ENCODE results near the gene PELI2. TPM values are rescaled to one million over a fixed set of nuclear protein-coding genes. Genes with fewer than 3 reads are reported as not detected.

Gene PELI2
- total and polyA plus RNA-seq, 2 of the 4 experiments (the other 2 are of a cell fraction) = 6.0 to 36.7 TPM

DNA sequence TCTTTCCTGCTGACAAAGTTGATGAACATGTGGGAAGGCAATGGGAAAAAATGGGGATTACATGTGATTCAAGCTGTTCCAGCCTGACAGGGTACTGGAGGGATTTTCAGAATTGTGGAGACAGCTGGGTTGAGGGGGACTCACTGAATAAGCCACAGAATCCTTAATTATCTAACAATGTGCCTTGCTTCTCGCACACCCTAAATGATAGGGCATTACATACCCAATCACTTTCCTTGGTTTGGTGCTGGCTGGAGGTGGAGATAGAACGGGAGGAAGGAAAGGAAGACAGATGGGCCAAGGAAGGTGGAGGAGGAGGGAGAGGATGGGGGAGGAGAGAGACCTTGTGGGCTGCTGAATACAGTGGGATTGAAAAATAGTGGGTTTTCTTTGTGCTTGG, 20.7 kb downstream of the PELI2 start:
- dilution Hi-C loops (cut with HindIII; ENCODE audit: low sequenced_read_pairs, unreplicated experiment) = no loop called here
- Histone ChIP-seq H3K4me2 (ENCODE audit: low read depth, low read length) (no peak overlapping the region), H3K4me1 (ENCODE audit: control insufficient read depth, insufficient read depth, low read length) (peaks cover 6% of the 10 kb centered on the region), H2BK120ac (ENCODE audit: low read depth, low read length) (no peak overlapping the region), H2AK5ac (ENCODE audit: low read depth, low read length) (no peak overlapping the region), H2BK15ac (ENCODE audit: low read depth, low read length) (no peak overlapping the region), H3K23ac (ENCODE audit: low read depth, low read length) (no peak overlapping the region), H4K8ac (ENCODE audit: low read depth in 2 of 2, low read length in 2 of 2) (no peak overlapping the region), H3K9ac (ENCODE audit: low read depth, low read length) (no peak overlapping the region), H4K91ac (ENCODE audit: insufficient read depth, low read depth, low read length) (no peak overlapping the region), H3K9me3 (ENCODE audit: control insufficient read depth, insufficient read depth, low read length) (no peaks in the 10 kb centered on the region), H2AFZ (replicated peaks; ENCODE audit: low read length, poor library complexity) (no peak overlapping the region), H3K4me3 (ENCODE audit: insufficient read depth, low read depth, low read length) (no peak overlapping the region), H3K56ac (ENCODE audit: extremely low read depth, insufficient read depth, low read length) (no peak overlapping the region), H2AK9ac (replicated peaks; ENCODE audit: low read depth, low read length, poor library complexity) (no peak overlapping the region), H2BK5ac (ENCODE audit: low read depth, low read length, poor library complexity, severe bottlenecking) (no peak overlapping the region), H3K27ac (ENCODE audit: insufficient read depth, low read length) (no peak overlapping the region), H3K27me3 (ENCODE audit: control insufficient read depth, insufficient read depth, low read length) (no peaks in the 10 kb centered on the region), H4K5ac (ENCODE audit: low read depth, low read length) (no peak overlapping the region), H4K20me1 (ENCODE audit: insufficient read depth, low read length) (peaks cover 32% of the 10 kb centered on the region), H3K14ac (replicated peaks; ENCODE audit: low read depth, low read length) (no peak overlapping the region), H3K79me1 (ENCODE audit: low read depth in 1 of 2, low read length in 2 of 2) (peaks cover 21 to 50% of the 10 kb centered on the region in 2 experiments), H3K4ac (ENCODE audit: low read depth, low read length) (no peak overlapping the region), H3K18ac (ENCODE audit: low read depth, low read length) (no peak overlapping the region), H2BK20ac (ENCODE audit: low read depth, low read length) (no peak overlapping the region), H3K36me3 (ENCODE audit: control insufficient read depth, insufficient read depth, low read length) (no peaks in the 10 kb centered on the region), H3K9me1 (ENCODE audit: insufficient read depth, low read length) (peaks cover 9% of the 10 kb centered on the region)
- no TSS peak for BruUV-seq (replicated peaks)
- intact Hi-C loops (cut with micrococcal nuclease) = no loop called here
- ChIA-PET CTCF (no interaction called here), POLR2A (ENCODE audit: unreplicated experiment) (no interaction called here)
- DNase-seq = no peak
- ATAC-seq (ENCODE audit: low read depth) = no peak
- TF ChIP-seq FOS (IDR thresholded peaks at IDR 0.05; ENCODE audit: low read depth, low read length) = no peak
- TF ChIP-seq RCOR1 (IDR thresholded peaks at IDR 0.05; ENCODE audit: insufficient replicate concordance, low read length) = no peak
- TF ChIP-seq BHLHE40 (IDR thresholded peaks at IDR 0.05; ENCODE audit: low read depth, low read length) = no peak
- no peak for TF ChIP-seq MXI1 (IDR thresholded peaks at IDR 0.05; ENCODE audit: borderline replicate concordance, low read depth, low read length)
- TF ChIP-seq CTCF (conservative IDR thresholded peaks at IDR 0.05; ENCODE audit: low read depth, low read length) = no peak
- TF ChIP-seq RFX5 (IDR thresholded peaks at IDR 0.05; ENCODE audit: low read depth, low read length) = no peak
- TF ChIP-seq MAZ (IDR thresholded peaks at IDR 0.05; ENCODE audit: borderline replicate concordance, low read depth, low read length) = no peak
- no peak for TF ChIP-seq CHD1 (IDR thresholded peaks at IDR 0.05; ENCODE audit: low read depth, low read length)
- no peak for TF ChIP-seq SMC3 (IDR thresholded peaks at IDR 0.05; ENCODE audit: low read depth, low read length)
- TF ChIP-seq, protein P1, sequence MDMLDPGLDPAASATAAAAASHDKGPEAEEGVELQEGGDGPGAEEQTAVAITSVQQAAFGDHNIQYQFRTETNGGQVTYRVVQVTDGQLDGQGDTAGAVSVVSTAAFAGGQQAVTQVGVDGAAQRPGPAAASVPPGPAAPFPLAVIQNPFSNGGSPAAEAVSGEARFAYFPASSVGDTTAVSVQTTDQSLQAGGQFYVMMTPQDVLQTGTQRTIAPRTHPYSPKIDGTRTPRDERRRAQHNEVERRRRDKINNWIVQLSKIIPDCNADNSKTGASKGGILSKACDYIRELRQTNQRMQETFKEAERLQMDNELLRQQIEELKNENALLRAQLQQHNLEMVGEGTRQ (IDR thresholded peaks at IDR 0.05; ENCODE audit: low read depth, low read length) = no peak
- no peak for TF ChIP-seq MAFK (IDR thresholded peaks at IDR 0.05; ENCODE audit: low read depth, low read length)
- TF ChIP-seq RAD21 (IDR thresholded peaks at IDR 0.05; ENCODE audit: low read length) = no peak
- no peak for TF ChIP-seq POLR2A (IDR thresholded peaks at IDR 0.05; ENCODE audit: low read depth, low read length)
- no peak for TF ChIP-seq CEBPB (IDR thresholded peaks at IDR 0.05; ENCODE audit: low read depth, low read length)
- no peak for TF ChIP-seq NFE2L2 (IDR thresholded peaks at IDR 0.05; ENCODE audit: low read depth, low read length)
- in situ Hi-C loops (cut with MboI; ENCODE audit: low sequenced_read_pairs) = no loop called here
- 57% methylated on average over 1 of the region's 2 CpGs; no CpG with 5 or more reads in 1 of the 2 experiments for WGBS, 2 experiments (ENCODE audit: extremely low coverage in 2 of 2, insufficient read length in 1 of 2)
